ENCODE measurements around the gene ERC1.

DNA sequence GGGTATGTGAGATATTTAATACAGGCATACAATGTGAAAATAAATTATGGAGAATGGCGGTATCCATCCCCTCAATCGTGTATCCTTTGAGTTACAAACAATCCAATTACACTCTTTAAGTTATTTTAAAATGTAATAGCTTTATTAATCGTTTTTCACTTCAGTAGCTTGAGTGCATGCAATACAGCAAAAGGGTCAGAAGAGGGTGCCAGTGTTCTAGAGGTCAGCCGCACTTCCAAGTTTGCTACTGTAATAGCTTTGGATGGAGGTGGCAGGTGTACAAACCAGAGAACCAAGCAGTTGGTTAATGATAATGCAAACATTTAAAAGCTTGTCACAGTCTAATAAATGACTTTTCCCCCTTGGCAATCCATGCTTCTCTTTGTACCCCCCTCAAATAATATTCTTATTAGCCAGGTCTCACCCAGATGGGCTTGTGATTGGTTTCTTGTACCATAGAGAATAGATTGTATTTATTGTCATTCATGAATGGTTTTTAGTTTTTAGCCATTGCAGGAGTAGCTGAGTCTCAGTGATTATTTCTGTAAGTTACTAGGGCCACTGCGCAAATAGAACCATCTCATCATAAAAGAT is 127.0 kb downstream of the ERC1 start:
- TF ChIP-seq, protein P1, sequence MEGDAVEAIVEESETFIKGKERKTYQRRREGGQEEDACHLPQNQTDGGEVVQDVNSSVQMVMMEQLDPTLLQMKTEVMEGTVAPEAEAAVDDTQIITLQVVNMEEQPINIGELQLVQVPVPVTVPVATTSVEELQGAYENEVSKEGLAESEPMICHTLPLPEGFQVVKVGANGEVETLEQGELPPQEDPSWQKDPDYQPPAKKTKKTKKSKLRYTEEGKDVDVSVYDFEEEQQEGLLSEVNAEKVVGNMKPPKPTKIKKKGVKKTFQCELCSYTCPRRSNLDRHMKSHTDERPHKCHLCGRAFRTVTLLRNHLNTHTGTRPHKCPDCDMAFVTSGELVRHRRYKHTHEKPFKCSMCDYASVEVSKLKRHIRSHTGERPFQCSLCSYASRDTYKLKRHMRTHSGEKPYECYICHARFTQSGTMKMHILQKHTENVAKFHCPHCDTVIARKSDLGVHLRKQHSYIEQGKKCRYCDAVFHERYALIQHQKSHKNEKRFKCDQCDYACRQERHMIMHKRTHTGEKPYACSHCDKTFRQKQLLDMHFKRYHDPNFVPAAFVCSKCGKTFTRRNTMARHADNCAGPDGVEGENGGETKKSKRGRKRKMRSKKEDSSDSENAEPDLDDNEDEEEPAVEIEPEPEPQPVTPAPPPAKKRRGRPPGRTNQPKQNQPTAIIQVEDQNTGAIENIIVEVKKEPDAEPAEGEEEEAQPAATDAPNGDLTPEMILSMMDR (IDR thresholded peaks at IDR 0.05): peak; percentile 92 to 97 (median 95)
- TF ChIP-seq POLR2A (IDR thresholded peaks at IDR 0.05): no peak
